Kidney glomerular epithelial cell (primary cell): ENCODE data around the gene GAS2.

ENCODE experiments used
- DNase-seq: peaks from one replicate; lab custom pipeline; 2025; lab: John Stamatoyannopoulos, UW

The GAS2 gene

GRCh38 chr11:22787551-22788162 lies 121.2 kb downstream of the GAS2 start:
- peak; percentile 19 for DNase-seq

GRCh38 chr11:22792497-22792896 lies 126.1 kb downstream of the GAS2 start:
- DNase-seq, result peak; percentile 22

GRCh38 chr11:22795914-22796313 lies 129.5 kb downstream of the GAS2 start:
- DNase-seq, result no peak

GRCh38 chr11:22797047-22797446 lies 130.6 kb downstream of the GAS2 start:
- no peak for DNase-seq

- no peak for DNase-seq
Measured at GRCh38 chr11:22798901-22799300, 132.5 kb downstream of the GAS2 start.

GRCh38 chr11:22800482-22800881 lies 134.1 kb downstream of the GAS2 start:
- DNase-seq, result no peak

GRCh38 chr11:22802861-22803260 lies 136.4 kb downstream of the GAS2 start:
- DNase-seq, result no peak

GRCh38 chr11:22807391-22807790 lies 141.0 kb downstream of the GAS2 start:
- no peak for DNase-seq

GRCh38 chr11:22807855-22808570 lies 141.6 kb downstream of the GAS2 start:
- no peak for DNase-seq

- DNase-seq, result no peak
Measured at GRCh38 chr11:22808571-22809197, 142.3 kb downstream of the GAS2 start.

GRCh38 chr11:22809893-22810292 lies 143.5 kb downstream of the GAS2 start:
- DNase-seq, result no peak

GRCh38 chr11:22822203-22822602 lies 155.8 kb downstream of the GAS2 start:
- DNase-seq, result no peak

GRCh38 chr11:22828373-22828772 lies 162.0 kb downstream of the GAS2 start:
- no peak for DNase-seq

- peak; percentile 94 for DNase-seq
Measured at GRCh38 chr11:22829231-22830081, 163.0 kb downstream of the GAS2 start, which contains the start of gene SVIP. Gene SVIP (minus strand): TSS chr11:22829801. CDS start chr11:22829748, 53 bp downstream.

GRCh38 chr11:22830082-22830414 lies 163.6 kb downstream of the GAS2 start:
- no peak for DNase-seq

- DNase-seq, result peak; percentile 4
Measured at GRCh38 chr11:22832315-22833015, 166.1 kb downstream of the GAS2 start.

- no peak for DNase-seq
Measured at GRCh38 chr11:22846726-22847125, 180.3 kb downstream of the GAS2 start.

- no peak for DNase-seq
Measured at GRCh38 chr11:22851477-22851876, 185.1 kb downstream of the GAS2 start.

- no peak for DNase-seq
Measured at GRCh38 chr11:22859756-22860155, 193.3 kb downstream of the GAS2 start.

GRCh38 chr11:22860241-22860640 lies 193.8 kb downstream of the GAS2 start, which contains the start of gene CCDC179:
Gene CCDC179 (minus strand): TSS chr11:22860474. CDS start chr11:22860421, 53 bp downstream.
- no peak for DNase-seq
